B cell (primary cell): Measurements from ENCODE around the gene SDK2. TPM values are rescaled to one million over a fixed set of nuclear protein-coding genes. Genes with fewer than 3 reads are reported as not detected.

ENCODE experiments used
- ATAC-seq: fragments of 200-7000 bp; cut with Tn5 transposase; one replicate; pipeline ENCODE4 v1.10.0; 2021; ENCODE audit warnings: low read depth, mild to moderate bottlenecking, moderate number of reproducible peaks, moderate library complexity
- CTCF ChIA-PET: fragments of 350-600 bp; sonication (Branson Sonifier 250); formaldehyde crosslinking; loops from one replicate; lab custom pipeline; 2021; ENCODE audit warnings: antibody characterized with exemption, inconsistent platforms; lab: Charles Lee
- POLR2A ChIA-PET: fragments of 350-600 bp; sonication (Branson Sonifier 250); formaldehyde crosslinking; loops from one replicate; lab custom pipeline; 2021; ENCODE audit warnings: antibody characterized with exemption; lab: Charles Lee
- DNase-seq: peaks from one replicate; pipeline ENCODE4 v3.0.0; 2013
- H2AFZ ChIP-seq: 2 replicates; pipeline ENCODE4 v1.6.1; 2012; ENCODE audit warnings: mild to moderate bottlenecking, low read depth, low read length; ENCODE audit not compliant: insufficient read depth, poor library complexity, severe bottlenecking
- H3K27ac ChIP-seq, 2 donors: 1 replicate in 1 of 2; 2 replicates in 1 of 2; pipeline ENCODE4 v1.5.1; 2012 to 2013; ENCODE audit warnings: low read length in 2 of 2, mild to moderate bottlenecking in 2 of 2, moderate library complexity in 1 of 2
- H3K27me3 ChIP-seq, 4 experiments: fragments of 200-600 bp in 1 of 4; sonication (generic) in 1 of 4; replicated peaks in 1 of 4; 1 replicate in 2 of 4; 2 replicates in 2 of 4; pipeline versions ENCODE4 v1.6.1 to v1.7.0; 2013 to 2016; ENCODE audit warnings: low read length in 3 of 4, mild to moderate bottlenecking in 2 of 4, mixed read lengths in 1 of 4, moderate library complexity in 1 of 4; ENCODE audit not compliant: insufficient read depth in 4 of 4, control insufficient read depth in 3 of 4; ENCODE audit errors: control extremely low read depth in 1 of 4
- H3K36me3 ChIP-seq, 2 experiments: replicated peaks in 1 of 2; 1 replicate in 1 of 2; 2 replicates in 1 of 2; pipeline versions ENCODE4 v1.6.1 to v1.7.1; 2013; ENCODE audit warnings: low read length in 1 of 2; ENCODE audit not compliant: insufficient read depth in 2 of 2, control insufficient read depth in 1 of 2; ENCODE audit errors: control extremely low read depth in 1 of 2, extremely low read depth in 1 of 2
- H3K4me1 ChIP-seq, 2 donors: fragments of 200-600 bp in 1 of 2; sonication (generic) in 1 of 2; 1 replicate in 1 of 2; 2 replicates in 1 of 2; pipeline versions ENCODE4 v1.5.1 to v1.6.1; 2013 to 2017; ENCODE audit warnings: low read length in 2 of 2; ENCODE audit not compliant: control insufficient read depth in 2 of 2, insufficient read depth in 2 of 2
- H3K4me2 ChIP-seq: replicated peaks from 2 replicates; pipeline ENCODE3; 2012; ENCODE audit warnings: mild to moderate bottlenecking, low read depth, low read length; ENCODE audit not compliant: poor library complexity, severe bottlenecking
- H3K4me3 ChIP-seq, 5 experiments: fragments of 200-600 bp in 1 of 5; sonication (generic) in 1 of 5; 1 replicate in 3 of 5; 2 replicates in 2 of 5; pipeline versions ENCODE4 v1.5.1 to v1.7.0; 2011 to 2016; ENCODE audit warnings: low read length in 4 of 5, mild to moderate bottlenecking in 4 of 5, low read depth in 2 of 5, control low read depth in 1 of 5, moderate library complexity in 1 of 5; ENCODE audit not compliant: insufficient read depth in 1 of 5; ENCODE audit errors: control extremely low read depth in 1 of 5, extremely low read depth in 1 of 5
- H3K79me2 ChIP-seq: fragments of 200-600 bp; sonication (generic); one replicate; pipeline ENCODE4 v1.6.0; 2016; ENCODE audit warnings: low read length; ENCODE audit not compliant: control insufficient read depth, insufficient read depth
- H3K9ac ChIP-seq: fragments of 200-600 bp; sonication (generic); 2 replicates; pipeline ENCODE4 v1.6.1; 2017; ENCODE audit warnings: mild to moderate bottlenecking, low read length, moderate library complexity
- H3K9me3 ChIP-seq, 3 donors: one replicate each; pipeline versions ENCODE4 v1.6.1 to v1.7.1; 2013; ENCODE audit warnings: low read length in 2 of 3; ENCODE audit not compliant: control insufficient read depth in 2 of 3, insufficient read depth in 1 of 3; ENCODE audit errors: control extremely low read depth in 1 of 3
- H4K20me1 ChIP-seq: 2 replicates; pipeline ENCODE4 v1.6.0; 2012; ENCODE audit warnings: mild to moderate bottlenecking, low read length; ENCODE audit not compliant: insufficient read depth, control insufficient read depth, poor library complexity, severe bottlenecking
- H3K27ac Mint-ChIP-seq: one replicate; pipeline ENCODE4 v1.8.0; 2021; ENCODE audit warnings: mixed read lengths
- H3K27me3 Mint-ChIP-seq: one replicate; pipeline ENCODE4 v1.8.0; 2021; ENCODE audit warnings: mixed read lengths
- H3K4me1 Mint-ChIP-seq: one replicate; pipeline ENCODE4 v1.8.0; 2021; ENCODE audit warnings: mixed read lengths
- H3K4me3 Mint-ChIP-seq: one replicate; pipeline ENCODE4 v1.8.0; 2021; ENCODE audit warnings: mixed read lengths
- H3K9me3 Mint-ChIP-seq: one replicate; pipeline ENCODE4 v1.8.0; 2022; ENCODE audit warnings: mixed read lengths; ENCODE audit not compliant: insufficient read depth
- EZH2 ChIP-seq: IDR thresholded peaks from 2 replicates; pipeline ENCODE4 v1.6.1; 2012; ENCODE audit warnings: borderline replicate concordance, low read depth, mild to moderate bottlenecking, moderate library complexity, low read length; ENCODE audit not compliant: insufficient read depth, poor library complexity, severe bottlenecking
- WGBS: methylation state at CpG from one replicate; pipeline ENCODE4 v1.1.5; 2013; ENCODE audit warnings: missing lambda C conversion rate; ENCODE audit not compliant: insufficient coverage; 5-methylcytosine and 5-hydroxymethylcytosine counted together
- intact Hi-C: fragments of 100-400 bp; cut with micrococcal nuclease; formaldehyde crosslinking; loops from one replicate; pipeline ENCODE4 v1.10.0; 2022
- polyA plus RNA-seq: library from polyadenylated mRNA; depleted of rRNA; stranded (reverse); fragments of >200 nt; gene quantifications from 2 replicates; pipeline ENCODE4 v1.2.3, GENCODE V29; 2012
- total RNA-seq, 2 donors: library from RNA; stranded (reverse); fragments of 120-200 nt in 1 of 2; gene quantifications; 1 replicate in 1 of 2; 2 replicates in 1 of 2; pipeline versions ENCODE4 v1.2.3 to v1.2.4, GENCODE V29; 2013 to 2022
- TF ChIP-seq, protein P1 (sequence below): fragments of 200-600 bp; IDR thresholded peaks from one replicate; pipeline ENCODE4 v1.8.0; 2022; ENCODE audit warnings: antibody characterized with exemption, mild to moderate bottlenecking

SDK2 gene
- total and polyA plus RNA-seq, 2 donors (not counting 1 experiment from before 2014, with no cell fraction given), result 3.2 to 13.0 TPM

DNA sequence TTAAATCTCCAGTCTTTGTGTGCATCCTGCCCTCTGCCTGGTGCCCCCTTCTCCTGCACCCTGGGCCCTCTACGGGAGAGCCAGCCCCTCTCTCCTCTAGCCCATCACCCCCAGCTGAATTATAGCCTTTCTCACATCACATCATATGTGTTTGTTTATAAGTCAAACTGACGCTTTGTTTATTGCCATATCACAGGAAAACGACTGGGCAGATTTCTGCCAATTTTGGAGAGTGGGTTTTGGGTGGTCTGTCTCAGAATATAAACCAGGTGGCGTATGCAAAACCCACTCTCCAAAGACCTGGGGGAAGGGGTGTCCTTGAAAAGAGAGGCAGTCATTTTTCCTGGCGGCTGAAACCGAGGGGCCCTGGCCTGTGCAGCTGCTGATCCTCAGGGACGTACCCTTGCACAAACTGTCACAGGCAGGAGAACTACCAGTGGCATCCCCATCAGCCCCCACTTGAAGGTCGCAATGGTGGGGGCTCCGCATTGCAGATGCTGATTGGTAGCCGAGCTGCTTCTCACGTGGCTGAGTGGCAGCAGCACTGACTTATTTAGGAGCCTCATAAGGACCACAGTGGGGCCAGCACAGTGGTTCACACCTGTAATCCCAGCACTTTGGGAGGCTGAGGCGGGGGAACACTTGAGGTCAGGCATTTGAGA lies 297.6 kb downstream of the SDK2 start:
- CTCF ChIA-PET, result no interaction called here
- Histone ChIP-seq H3K27me3 (peaks cover 0 to 4% (median 0%) of the 10 kb centered on the region in 4 experiments), H3K4me3 (no peak overlapping the region), H3K9me3 (no peaks in the 10 kb centered on the region), H3K4me1 (no peaks in the 10 kb centered on the region), H3K27ac (no peak overlapping the region), H3K36me3 (peaks cover 0 to 5% of the 10 kb centered on the region in 2 experiments), H3K9ac (no peak overlapping the region), H3K79me2 (no peaks in the 10 kb centered on the region), H4K20me1 (no peaks in the 10 kb centered on the region), H3K4me2 (no peak overlapping the region), H2AFZ (no peak overlapping the region)
- no peak overlapping the region for H3K27ac Mint-ChIP-seq
- no peaks in the 10 kb centered on the region for H3K27me3 Mint-ChIP-seq
- H3K4me3 Mint-ChIP-seq, result no peak overlapping the region
- intact Hi-C loops, result no loop called here
- TF ChIP-seq, protein P1, sequence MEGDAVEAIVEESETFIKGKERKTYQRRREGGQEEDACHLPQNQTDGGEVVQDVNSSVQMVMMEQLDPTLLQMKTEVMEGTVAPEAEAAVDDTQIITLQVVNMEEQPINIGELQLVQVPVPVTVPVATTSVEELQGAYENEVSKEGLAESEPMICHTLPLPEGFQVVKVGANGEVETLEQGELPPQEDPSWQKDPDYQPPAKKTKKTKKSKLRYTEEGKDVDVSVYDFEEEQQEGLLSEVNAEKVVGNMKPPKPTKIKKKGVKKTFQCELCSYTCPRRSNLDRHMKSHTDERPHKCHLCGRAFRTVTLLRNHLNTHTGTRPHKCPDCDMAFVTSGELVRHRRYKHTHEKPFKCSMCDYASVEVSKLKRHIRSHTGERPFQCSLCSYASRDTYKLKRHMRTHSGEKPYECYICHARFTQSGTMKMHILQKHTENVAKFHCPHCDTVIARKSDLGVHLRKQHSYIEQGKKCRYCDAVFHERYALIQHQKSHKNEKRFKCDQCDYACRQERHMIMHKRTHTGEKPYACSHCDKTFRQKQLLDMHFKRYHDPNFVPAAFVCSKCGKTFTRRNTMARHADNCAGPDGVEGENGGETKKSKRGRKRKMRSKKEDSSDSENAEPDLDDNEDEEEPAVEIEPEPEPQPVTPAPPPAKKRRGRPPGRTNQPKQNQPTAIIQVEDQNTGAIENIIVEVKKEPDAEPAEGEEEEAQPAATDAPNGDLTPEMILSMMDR, result no peak
- no peak for TF ChIP-seq EZH2
- H3K4me1 Mint-ChIP-seq, result no peaks in the 10 kb centered on the region
- WGBS, result 76% methylated on average over 8 of the region's 12 CpGs
- ATAC-seq, result no peak
- H3K9me3 Mint-ChIP-seq, result no peaks in the 10 kb centered on the region
- DNase-seq, result no peak
- POLR2A ChIA-PET, result no interaction called here

DNA sequence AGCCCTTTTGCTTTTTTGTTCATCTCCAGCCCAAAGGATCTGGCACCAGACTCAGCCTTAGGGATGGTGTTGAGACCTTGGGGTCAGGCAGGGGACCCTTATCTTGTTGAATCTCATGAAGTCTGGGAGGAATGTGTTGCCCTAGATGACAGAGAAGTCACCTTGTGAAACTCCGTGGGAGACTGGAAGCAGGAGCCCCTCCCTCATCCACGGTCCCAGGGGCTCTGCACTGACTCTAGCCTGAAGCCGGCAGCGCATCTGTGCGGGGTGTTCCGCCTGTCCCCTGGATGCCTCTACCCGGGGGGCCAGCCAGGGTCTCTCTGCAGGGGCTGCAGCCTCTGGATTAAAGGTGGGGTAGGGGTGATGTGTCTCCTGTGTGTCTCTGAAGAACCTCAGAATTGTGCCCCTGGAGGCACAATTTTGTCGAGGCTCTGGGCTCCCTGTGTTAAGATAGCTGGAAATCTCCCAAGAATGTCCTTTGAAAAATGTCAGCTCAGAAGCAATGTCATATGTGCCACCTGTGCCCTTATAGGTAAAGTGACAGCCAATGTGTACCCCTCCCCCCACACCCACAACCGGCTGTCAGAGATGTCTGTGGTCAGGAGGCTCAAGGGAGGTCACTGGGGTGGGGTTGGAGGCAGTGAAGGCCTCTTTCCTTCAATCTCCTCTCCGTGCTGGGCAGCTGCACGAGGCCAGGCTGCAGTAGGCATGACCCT lies 300.3 kb downstream of the SDK2 start:
- Histone ChIP-seq H3K9ac (no peak overlapping the region), H3K27me3 (peaks cover 0 to 8% (median 0%) of the 10 kb centered on the region in 4 experiments), H3K36me3 (peaks cover 0 to 5% of the 10 kb centered on the region in 2 experiments), H3K79me2 (no peaks in the 10 kb centered on the region), H2AFZ (no peak overlapping the region), H3K4me3 (no peak overlapping the region), H3K4me2 (no peak overlapping the region), H3K4me1 (no peaks in the 10 kb centered on the region), H3K9me3 (no peaks in the 10 kb centered on the region), H4K20me1 (no peaks in the 10 kb centered on the region), H3K27ac (no peak overlapping the region)
- no peak overlapping the region for H3K4me3 Mint-ChIP-seq
- no peak overlapping the region for H3K27ac Mint-ChIP-seq
- ChIA-PET CTCF (interaction anchor here (1.3 kb wide), 1 partner anchor 89 kb away, joined by 3 read pairs; no protein-coding TSS in a partner anchor), POLR2A (no interaction called here)
- ATAC-seq, result no peak
- TF ChIP-seq, protein P1, result no peak
- TF ChIP-seq EZH2, result no peak
- no peak for DNase-seq
- no peaks in the 10 kb centered on the region for H3K9me3 Mint-ChIP-seq
- H3K4me1 Mint-ChIP-seq, result no peaks in the 10 kb centered on the region
- WGBS, result 76% methylated on average over 9 of the region's 11 CpGs
- intact Hi-C loops, result no loop called here
- no peaks in the 10 kb centered on the region for H3K27me3 Mint-ChIP-seq
